Osteoblast (primary cell): ENCODE results near the gene SH2B3. TPM values are rescaled to one million over a fixed set of nuclear protein-coding genes. Genes with fewer than 3 reads are reported as not detected.

Experiments
- DNase-seq: peaks from one replicate; pipeline ENCODE4 v3.0.0; 2011; ENCODE audit warnings: low spot score, mixed read lengths; ENCODE audit not compliant: insufficient read length; ENCODE audit errors: missing footprints
- H2AFZ ChIP-seq: 2 replicates; pipeline ENCODE4 v1.6.0; 2011; ENCODE audit warnings: mild to moderate bottlenecking, low read length
- H3K27ac ChIP-seq: 2 replicates; pipeline ENCODE4 v1.5.1; 2011; ENCODE audit warnings: mild to moderate bottlenecking, low read depth, low read length, moderate library complexity
- H3K27me3 ChIP-seq: 2 replicates; pipeline ENCODE4 v1.6.0; 2012; ENCODE audit warnings: mild to moderate bottlenecking, control low read depth, inconsistent platforms, low read length, moderate library complexity; ENCODE audit not compliant: insufficient read depth
- H3K36me3 ChIP-seq: 2 replicates; pipeline ENCODE4 v1.5.1; 2011; ENCODE audit warnings: mild to moderate bottlenecking, low read length, control low read depth, moderate library complexity; ENCODE audit not compliant: insufficient read depth
- H3K4me1 ChIP-seq: 2 replicates; pipeline ENCODE4 v1.5.1; 2011; ENCODE audit warnings: mild to moderate bottlenecking, low read length, control low read depth, moderate library complexity; ENCODE audit not compliant: insufficient read depth
- H3K4me2 ChIP-seq: 2 replicates; pipeline ENCODE4 v1.6.0; 2011; ENCODE audit warnings: mild to moderate bottlenecking, low read length; ENCODE audit not compliant: insufficient read depth
- H3K4me3 ChIP-seq: fragments of 200-600 bp; sonication (generic); 3 replicates; pipeline ENCODE4 v1.5.1; 2012; ENCODE audit warnings: mild to moderate bottlenecking, low read length, inconsistent platforms; ENCODE audit not compliant: insufficient read depth
- H3K79me2 ChIP-seq: 2 replicates; pipeline ENCODE4 v1.6.0; 2012; ENCODE audit warnings: mild to moderate bottlenecking, low read length, control low read depth, inconsistent platforms; ENCODE audit not compliant: insufficient read depth
- H3K9me3 ChIP-seq: 2 replicates; pipeline ENCODE4 v1.5.1; 2011; ENCODE audit warnings: low read depth, low read length, control low read depth
- H4K20me1 ChIP-seq: 2 replicates; pipeline ENCODE4 v1.6.0; 2012; ENCODE audit warnings: mild to moderate bottlenecking, low read length, control low read depth; ENCODE audit not compliant: insufficient read depth
- CTCF ChIP-seq: IDR thresholded peaks from 2 replicates; pipeline ENCODE4 v1.5.1; 2011; ENCODE audit warnings: mild to moderate bottlenecking, low read depth, low read length, moderate library complexity; ENCODE audit errors: extremely low read depth
- total RNA-seq: library from RNA; depleted of rRNA; stranded (reverse); fragments of >200 nt; gene quantifications from 2 replicates; pipeline ENCODE4 v1.2.3, GENCODE V29; 2012

Gene SH2B3
- total RNA-seq, 1 donor, result 51.4 TPM

- peaks cover 99% of the 10 kb centered on the region for H3K79me2 ChIP-seq
- peak; percentile 49 for DNase-seq
- no peak overlapping the region for H3K4me2 ChIP-seq
- H3K36me3 ChIP-seq, result peaks cover 12% of the 10 kb centered on the region
- H3K27me3 ChIP-seq, result no peaks in the 10 kb centered on the region
- H4K20me1 ChIP-seq, result peaks cover 55% of the 10 kb centered on the region
- TF ChIP-seq CTCF, result no peak
- no peaks in the 10 kb centered on the region for H3K9me3 ChIP-seq
- no peak overlapping the region for H3K4me3 ChIP-seq
- peak overlapping the region; percentile 45 for H3K27ac ChIP-seq
- no peak overlapping the region for H2AFZ ChIP-seq
- peaks cover 73% of the 10 kb centered on the region for H3K4me1 ChIP-seq
Measured at GRCh38 chr12:111430433-111431353, 25.0 kb downstream of the SH2B3 start.

GRCh38 chr12:111431772-111432171, 26.0 kb downstream of the SH2B3 start:
- H3K4me3 ChIP-seq, result no peak overlapping the region
- H3K36me3 ChIP-seq, result peaks cover 10% of the 10 kb centered on the region
- TF ChIP-seq CTCF, result no peak
- DNase-seq, result no peak
- H2AFZ ChIP-seq, result no peak overlapping the region
- no peaks in the 10 kb centered on the region for H3K27me3 ChIP-seq
- H3K4me1 ChIP-seq, result peaks cover 72% of the 10 kb centered on the region
- H3K27ac ChIP-seq, result peak overlapping the region; percentile 81
- H3K79me2 ChIP-seq, result peaks cover 99% of the 10 kb centered on the region
- H4K20me1 ChIP-seq, result peaks cover 55% of the 10 kb centered on the region
- no peak overlapping the region for H3K4me2 ChIP-seq
- no peaks in the 10 kb centered on the region for H3K9me3 ChIP-seq

GRCh38 chr12:111434049-111434448, 28.3 kb downstream of the SH2B3 start:
- no peak for TF ChIP-seq CTCF
- H3K36me3 ChIP-seq, result peaks cover 7% of the 10 kb centered on the region
- H3K27ac ChIP-seq, result peak overlapping the region; percentile 81
- DNase-seq, result no peak
- no peak overlapping the region for H2AFZ ChIP-seq
- peaks cover 100% of the 10 kb centered on the region for H3K79me2 ChIP-seq
- peak overlapping the region; percentile 63 for H3K4me2 ChIP-seq
- H3K9me3 ChIP-seq, result no peaks in the 10 kb centered on the region
- peaks cover 88% of the 10 kb centered on the region for H3K4me1 ChIP-seq
- no peaks in the 10 kb centered on the region for H3K27me3 ChIP-seq
- no peak overlapping the region for H3K4me3 ChIP-seq
- peaks cover 61% of the 10 kb centered on the region for H4K20me1 ChIP-seq

- Histone ChIP-seq H4K20me1 (peaks cover 61% of the 10 kb centered on the region), H3K36me3 (peaks cover 7% of the 10 kb centered on the region), H3K27me3 (no peaks in the 10 kb centered on the region), H3K4me2 (peak overlapping the region; percentile 63), H3K27ac (peak overlapping the region; percentile 81), H3K4me1 (peaks cover 84% of the 10 kb centered on the region), H3K4me3 (peak overlapping the region; percentile 1), H3K9me3 (no peaks in the 10 kb centered on the region), H2AFZ (no peak overlapping the region), H3K79me2 (peaks cover 98% of the 10 kb centered on the region)
- peak; percentile 76 for DNase-seq
- TF ChIP-seq CTCF, result no peak
Measured at GRCh38 chr12:111434680-111435338, 29.1 kb downstream of the SH2B3 start.
